Measurements from ENCODE around the gene RNF182.

- no peak for TF ChIP-seq CTCF (IDR thresholded peaks at IDR 0.05)
- TF ChIP-seq POLR2A (IDR thresholded peaks at IDR 0.05): no peak
- TF ChIP-seq POLR2AphosphoS5 (IDR thresholded peaks at IDR 0.05): no peak
These were observed 66.0 kb downstream of the RNF182 start for GRCh38 chr6:13990796-13991195.

All from prostate gland (tissue), 2 donors.